Measurements from ENCODE around the gene ROR1.

GRCh38 chr1:63777286-63777685 lies 3.5 kb downstream of the ROR1 start:
- TF ChIP-seq POLR2A (IDR thresholded peaks at IDR 0.05) (no peak), CTCF (IDR thresholded peaks at IDR 0.05) (no peak)
